Right ventricle myocardium superior (tissue), 1 donor: ENCODE results near the gene RRP12. TPM values are rescaled to one million over a fixed set of nuclear protein-coding genes. Genes with fewer than 3 reads are reported as not detected.
A peak's percentile ranks its signal among the peaks of the same experiment; 100 is the strongest.
"Not testable (repeated sequence)": the region's sequence is repeated elsewhere in the genome, so short reads cannot be mapped to it uniquely, and the experiment has no call there.

Source experiments
- ATAC-seq: fragments of 200-7000 bp; cut with Tn5 transposase; one replicate; pipeline ENCODE4 v1.9.1; 2020; ENCODE audit warnings: mild to moderate bottlenecking; ENCODE audit not compliant: poor library complexity
- DNase-seq: peaks from one replicate; pipeline ENCODE4 v3.0.0-alpha.2; 2020
- intact Hi-C: fragments of 100-400 bp; cut with DNase I; formaldehyde crosslinking; loops from one replicate; pipeline ENCODE4 v1.11.2; 2022
- long read RNA-seq: library from polyadenylated mRNA; unstranded; transcript quantifications from one replicate; pipeline ENCODE4 v2.0.0, GENCODE V29; 2021
- total RNA-seq: library from RNA; stranded (reverse); fragmentation: NEBNext Ultra II Directional; extraction: Animal tissue kit (Norgen Biotek cat#: 25700); gene quantifications from one replicate; pipeline ENCODE4 v1.2.1, GENCODE V29; 2021
- donor health status: DM: no; HTN: yes; CAD: no; lungs with severe emphysema.

Gene RRP12
- total RNA-seq: 10.9 TPM
- long read RNA-seq, full-length matches to known transcripts: 8 of 53 reads
- long read RNA-seq, partial matches to known transcripts: 39 of 53 reads
- long read RNA-seq, other reads (novel, unspliced or antisense): 6 of 53 reads

GRCh38 chr10:97400665-97401454 is at the start of gene RRP12:
RRP12 (minus strand) TSS chr10:97401340; CDS start chr10:97401231, 109 bp downstream.
- peak; percentile 75 for DNase-seq
- intact Hi-C loops: no loop called here
- peak; percentile 98 for ATAC-seq

GRCh38 chr10:97450828-97451227 is 49.7 kb upstream of the RRP12 start:
- ATAC-seq (no peak), DNase-seq (no peak)
- intact Hi-C loops: no loop called here

GRCh38 chr10:97445722-97446639 is 44.8 kb upstream of the RRP12 start, which contains the start of the genes EXOSC1 and ZDHHC16:
EXOSC1 (minus strand) TSS chr10:97446006; CDS start chr10:97445985, 21 bp downstream.
ZDHHC16 (plus strand) TSS chr10:97446175; CDS start chr10:97451676, 5,501 bp downstream.
- ATAC-seq (peak; percentile 99), DNase-seq (peak; percentile 93)
- intact Hi-C loops: no loop called here

- intact Hi-C loops: no loop called here
- peak; percentile 1 for ATAC-seq
- DNase-seq: no peak
Observed at GRCh38 chr10:97445357-97445721, 44.2 kb upstream of the RRP12 start.

- DNase-seq: no peak
- no peak for ATAC-seq
- intact Hi-C loops: no loop called here
Observed at GRCh38 chr10:97444212-97444611, 43.1 kb upstream of the RRP12 start.

GRCh38 chr10:97442277-97442676 is 41.1 kb upstream of the RRP12 start:
- DNase-seq (no peak), ATAC-seq (no peak)
- intact Hi-C loops: no loop called here

- intact Hi-C loops: no loop called here
- no peak for ATAC-seq
- DNase-seq: no peak
Observed at GRCh38 chr10:97435211-97435610, 34.1 kb upstream of the RRP12 start.

GRCh38 chr10:97434557-97434956 is 33.4 kb upstream of the RRP12 start:
- ATAC-seq: no peak
- intact Hi-C loops: no loop called here
- DNase-seq: no peak

GRCh38 chr10:97434055-97434454 is 32.9 kb upstream of the RRP12 start:
- no peak for ATAC-seq
- no peak for DNase-seq
- intact Hi-C loops: no loop called here

- DNase-seq (no peak), ATAC-seq (no peak)
- intact Hi-C loops: no loop called here
Observed at GRCh38 chr10:97428572-97428981, 27.4 kb upstream of the RRP12 start.

GRCh38 chr10:97427571-97428179 is 26.5 kb upstream of the RRP12 start:
- DNase-seq (no peak), ATAC-seq (peak; percentile 5)
- intact Hi-C loops: no loop called here

- ATAC-seq (peak; percentile 2), DNase-seq (no peak)
- intact Hi-C loops: no loop called here
Observed at GRCh38 chr10:97426776-97427570, 25.8 kb upstream of the RRP12 start.

GRCh38 chr10:97425964-97426775 is 25.0 kb upstream of the RRP12 start, which contains the start of gene PGAM1:
PGAM1 (plus strand) TSS chr10:97426191; CDS start chr10:97426308, 117 bp downstream.
- DNase-seq: peak; percentile 97
- intact Hi-C loops: no loop called here
- peak; percentile 98 for ATAC-seq

GRCh38 chr10:97423757-97424098 is 22.6 kb upstream of the RRP12 start:
- intact Hi-C loops, DNase-seq, ATAC-seq: not testable (repeated sequence)

GRCh38 chr10:97416565-97416964 is 15.4 kb upstream of the RRP12 start:
- intact Hi-C loops: no loop called here
- ATAC-seq: no peak

GRCh38 chr10:97412891-97413304 is 11.8 kb upstream of the RRP12 start:
- ATAC-seq (no peak), DNase-seq (no peak)
- intact Hi-C loops: no loop called here

More at GRCh38 chr10:97416565-97416964, 15.4 kb upstream of the RRP12 start:
- DNase-seq: no peak

GRCh38 chr10:97411406-97411805 is 10.3 kb upstream of the RRP12 start:
- intact Hi-C loops: no loop called here
- ATAC-seq (no peak), DNase-seq (no peak)
